AG10803 (cell line): ENCODE data around the gene JARID2.

Source experiments
- DNase-seq: peaks from one replicate; pipeline ENCODE4 v3.0.0; 2010; ENCODE audit warnings: low read depth
- H3K4me3 ChIP-seq: 2 replicates; pipeline ENCODE4 v1.5.1; 2011; ENCODE audit warnings: mild to moderate bottlenecking, low read length, control low read depth
- TF ChIP-seq, protein P1 (sequence below): conservative IDR thresholded peaks from 2 replicates; pipeline ENCODE4 v1.5.1; 2011; ENCODE audit warnings: mild to moderate bottlenecking, low read length, control low read depth, inconsistent platforms

JARID2 gene

DNA sequence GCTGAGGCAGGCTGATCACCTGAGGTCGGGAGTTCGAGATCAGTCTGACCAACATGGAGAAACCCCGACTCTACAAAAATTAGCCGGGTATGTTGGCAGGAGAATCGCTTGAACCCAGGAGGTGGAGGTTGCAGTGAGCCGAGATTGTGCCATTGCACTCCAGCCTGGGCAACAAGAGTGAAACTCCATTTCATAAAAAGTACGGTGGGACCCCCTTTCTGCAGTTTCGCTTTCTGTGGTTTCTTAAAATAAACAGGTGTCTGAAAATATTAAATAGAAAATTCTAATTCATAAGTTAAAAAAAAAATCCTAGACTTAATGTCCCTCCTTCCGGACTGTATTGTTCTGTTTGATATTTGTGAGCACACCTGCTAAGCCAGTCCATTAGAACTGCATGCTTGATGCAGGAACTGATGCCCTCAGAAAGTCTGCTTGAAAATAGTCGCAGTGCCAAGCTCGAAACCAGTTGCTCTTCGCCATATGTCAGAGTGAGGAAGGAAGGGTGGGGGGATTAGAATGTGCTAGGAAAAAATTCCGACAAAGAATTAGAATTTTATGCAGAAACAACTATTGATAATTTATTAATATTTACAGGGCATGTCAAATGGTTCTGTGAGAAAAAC, 85.9 kb downstream of the JARID2 start:
- DNase-seq: no peak
- TF ChIP-seq, protein P1, sequence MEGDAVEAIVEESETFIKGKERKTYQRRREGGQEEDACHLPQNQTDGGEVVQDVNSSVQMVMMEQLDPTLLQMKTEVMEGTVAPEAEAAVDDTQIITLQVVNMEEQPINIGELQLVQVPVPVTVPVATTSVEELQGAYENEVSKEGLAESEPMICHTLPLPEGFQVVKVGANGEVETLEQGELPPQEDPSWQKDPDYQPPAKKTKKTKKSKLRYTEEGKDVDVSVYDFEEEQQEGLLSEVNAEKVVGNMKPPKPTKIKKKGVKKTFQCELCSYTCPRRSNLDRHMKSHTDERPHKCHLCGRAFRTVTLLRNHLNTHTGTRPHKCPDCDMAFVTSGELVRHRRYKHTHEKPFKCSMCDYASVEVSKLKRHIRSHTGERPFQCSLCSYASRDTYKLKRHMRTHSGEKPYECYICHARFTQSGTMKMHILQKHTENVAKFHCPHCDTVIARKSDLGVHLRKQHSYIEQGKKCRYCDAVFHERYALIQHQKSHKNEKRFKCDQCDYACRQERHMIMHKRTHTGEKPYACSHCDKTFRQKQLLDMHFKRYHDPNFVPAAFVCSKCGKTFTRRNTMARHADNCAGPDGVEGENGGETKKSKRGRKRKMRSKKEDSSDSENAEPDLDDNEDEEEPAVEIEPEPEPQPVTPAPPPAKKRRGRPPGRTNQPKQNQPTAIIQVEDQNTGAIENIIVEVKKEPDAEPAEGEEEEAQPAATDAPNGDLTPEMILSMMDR: no peak
- no peak overlapping the region for H3K4me3 ChIP-seq

DNA sequence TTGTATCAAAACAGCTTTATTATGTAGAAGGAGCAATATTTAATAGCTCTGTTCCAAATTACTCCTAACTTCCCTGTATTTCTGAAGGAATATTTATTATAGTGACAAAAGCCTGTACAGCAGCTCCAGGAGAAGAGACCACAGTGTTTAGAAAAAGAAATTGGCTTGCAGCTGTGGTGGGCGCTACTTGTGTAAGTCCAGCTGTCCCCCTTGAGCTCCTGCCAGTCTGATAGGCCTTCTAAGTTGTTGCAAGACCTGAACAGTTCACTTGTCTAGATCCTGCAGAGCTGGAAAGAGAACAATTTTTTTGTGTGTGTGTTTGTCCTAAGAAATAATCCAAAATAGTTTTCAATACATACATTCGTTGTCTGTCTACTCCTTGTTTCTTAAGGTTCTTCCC, 86.6 kb downstream of the JARID2 start:
- no peak overlapping the region for H3K4me3 ChIP-seq
- TF ChIP-seq, protein P1: no peak
- no peak for DNase-seq

DNA sequence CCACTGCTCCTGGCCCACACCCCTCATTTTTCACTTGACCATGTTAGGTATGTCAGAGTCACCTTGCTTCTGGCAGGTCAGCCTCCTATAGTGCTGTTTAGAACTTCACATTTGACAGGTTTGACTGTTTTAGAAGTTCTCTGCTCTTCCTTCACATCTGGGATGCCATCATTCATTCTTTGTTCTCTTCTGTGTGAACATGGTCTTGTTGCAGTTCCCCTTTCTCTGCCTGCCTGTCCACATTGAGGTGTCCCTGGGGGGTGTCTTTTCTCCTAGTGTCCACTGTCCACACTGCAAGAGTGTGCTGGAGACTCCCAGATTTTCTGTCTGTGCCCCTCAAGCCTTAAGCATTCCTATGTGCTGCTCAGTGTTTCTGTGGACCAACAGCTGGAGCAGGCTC, 89.5 kb downstream of the JARID2 start:
- no peak overlapping the region for H3K4me3 ChIP-seq
- no peak for DNase-seq
- TF ChIP-seq, protein P1: no peak

DNA sequence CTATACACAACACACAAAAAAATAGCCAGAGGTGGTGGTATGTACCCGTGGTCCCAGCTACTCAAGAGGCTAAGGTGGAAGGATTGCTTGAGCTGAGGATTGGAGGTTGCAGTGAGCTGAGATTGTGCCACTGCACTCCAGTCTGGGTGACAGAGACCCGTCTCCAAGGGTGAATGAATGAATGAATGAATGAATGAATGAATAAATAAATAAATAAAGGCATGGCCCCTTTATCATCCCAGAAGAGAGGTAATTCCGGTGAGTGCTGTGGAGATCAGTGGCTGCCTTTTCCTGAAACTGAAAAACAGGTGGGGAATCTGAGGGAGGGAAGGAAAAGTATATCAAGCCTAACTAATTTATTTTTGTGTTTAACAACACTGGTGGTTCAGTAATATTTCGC, 90.0 kb downstream of the JARID2 start:
- H3K4me3 ChIP-seq: no peak overlapping the region
- DNase-seq: no peak
- TF ChIP-seq, protein P1: no peak

DNA sequence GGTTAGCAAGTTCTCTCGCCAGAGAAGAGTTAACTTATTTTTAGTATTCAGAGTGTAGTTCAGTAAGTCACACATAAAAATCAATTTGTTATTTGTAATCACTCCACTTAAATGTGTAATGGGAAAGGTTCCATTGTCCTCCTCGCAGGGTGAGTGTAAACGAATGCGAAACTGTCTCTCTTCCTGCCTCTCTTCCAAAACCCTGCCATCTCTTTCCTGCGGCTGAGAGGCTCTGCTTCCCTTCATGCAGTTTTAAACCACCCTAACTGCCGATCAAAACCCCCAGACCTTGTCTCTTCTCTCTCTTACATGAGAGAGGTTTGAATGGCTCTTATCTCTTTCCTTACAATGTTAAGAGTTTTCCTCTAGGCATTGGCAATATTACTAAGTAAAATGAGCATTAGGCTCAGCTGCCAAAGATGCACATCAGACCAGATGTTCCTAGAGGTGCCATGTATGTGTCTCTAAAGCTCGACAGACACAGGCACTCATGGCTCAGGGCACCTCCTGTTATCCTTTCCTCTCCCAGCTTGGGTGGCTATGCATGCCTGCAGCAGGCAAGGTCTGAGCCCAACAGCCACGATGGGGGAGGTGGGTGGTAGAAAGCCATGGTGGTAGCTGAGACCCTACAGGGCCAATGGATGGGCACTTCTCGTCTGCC, 91.2 kb downstream of the JARID2 start:
- DNase-seq: no peak
- TF ChIP-seq, protein P1: no peak
- no peak overlapping the region for H3K4me3 ChIP-seq

DNA sequence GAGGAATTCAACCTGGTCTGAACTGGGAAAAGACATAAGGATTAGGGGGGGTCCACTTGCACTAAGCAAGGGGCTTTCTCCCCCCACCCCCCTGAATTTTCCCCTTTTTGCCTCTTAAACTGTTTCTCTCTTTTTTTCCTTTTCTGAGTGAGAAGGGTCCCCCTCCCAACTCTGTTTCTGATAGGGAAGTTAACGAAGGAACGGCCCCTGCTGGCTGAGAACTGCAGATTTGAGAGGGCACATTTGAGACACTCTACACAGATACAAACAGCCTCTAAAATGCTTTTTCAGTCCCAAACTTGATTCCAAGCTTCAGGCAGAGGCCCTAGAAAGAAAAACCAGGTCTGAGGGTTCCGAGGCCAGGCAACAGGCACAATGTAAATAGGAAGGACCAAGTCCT, 91.7 kb downstream of the JARID2 start:
- H3K4me3 ChIP-seq: no peak overlapping the region
- TF ChIP-seq, protein P1: no peak
- no peak for DNase-seq

DNA sequence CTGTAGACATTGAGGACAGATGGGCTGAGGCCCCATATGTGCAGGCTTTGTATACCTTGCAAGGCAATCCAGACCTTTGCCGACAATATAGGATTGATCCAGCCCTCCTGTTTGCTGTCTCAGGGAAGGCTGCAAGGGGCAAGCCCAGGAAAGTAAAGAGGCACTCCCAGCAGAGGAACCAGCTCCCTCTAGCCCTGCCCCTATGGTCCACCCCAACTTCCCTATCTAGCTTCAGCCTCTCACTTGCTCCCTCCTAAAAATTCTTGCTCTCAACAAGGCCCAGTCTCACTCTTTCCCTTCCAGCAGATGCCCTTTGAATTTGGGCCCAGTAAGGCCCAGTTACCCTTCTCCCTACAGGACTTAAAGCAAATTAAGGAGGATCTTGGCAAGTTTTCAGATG, 92.6 kb downstream of the JARID2 start:
- DNase-seq: no peak
- TF ChIP-seq, protein P1: no peak
- H3K4me3 ChIP-seq: no peak overlapping the region
